Stimulated activated CD4-positive, alpha-beta T cell treated with anti-CD3 and anti-CD28 coated beads, Interleukin-2, amount 100 ng/mL, for 48 hours (primary cell): ENCODE results near the gene DET1.
"Not testable (repeated sequence)": the region's sequence is repeated elsewhere in the genome, so short reads cannot be mapped to it uniquely, and the experiment has no call there.

ENCODE experiments used
- DNase-seq, 2 donors: peaks; one replicate each; pipeline ENCODE4 v3.0.0-alpha.2; 2020

Gene DET1

GRCh38 chr15:88491158-88491557 lies 55.3 kb downstream of the DET1 start:
- no peak for DNase-seq

- DNase-seq: no peak
Observed at GRCh38 chr15:88490036-88490435, 56.4 kb downstream of the DET1 start.

GRCh38 chr15:88489321-88489720 lies 57.2 kb downstream of the DET1 start:
- DNase-seq: no peak

- DNase-seq: no peak
Observed at GRCh38 chr15:88487796-88488523, 58.5 kb downstream of the DET1 start.

- DNase-seq: no peak
Observed at GRCh38 chr15:88487178-88487795, 59.2 kb downstream of the DET1 start.

- no peak for DNase-seq
Observed at GRCh38 chr15:88484682-88485331, 61.7 kb downstream of the DET1 start.

GRCh38 chr15:88482263-88482662 lies 64.2 kb downstream of the DET1 start:
- DNase-seq: no peak

GRCh38 chr15:88480981-88481380 lies 65.5 kb downstream of the DET1 start:
- no peak for DNase-seq

- no peak for DNase-seq
Observed at GRCh38 chr15:88479169-88479568, 67.3 kb downstream of the DET1 start.

- no peak for DNase-seq
Observed at GRCh38 chr15:88477904-88478303, 68.6 kb downstream of the DET1 start.

GRCh38 chr15:88477126-88477525 lies 69.4 kb downstream of the DET1 start:
- no peak for DNase-seq

- DNase-seq: no peak
Observed at GRCh38 chr15:88476635-88477060, 69.8 kb downstream of the DET1 start.

GRCh38 chr15:88473661-88474293 lies 72.7 kb downstream of the DET1 start:
- DNase-seq: not testable (repeated sequence)

- DNase-seq: no peak
Observed at GRCh38 chr15:88472225-88472624, 74.3 kb downstream of the DET1 start.

- DNase-seq: no peak
Observed at GRCh38 chr15:88470625-88471372, 75.7 kb downstream of the DET1 start.

GRCh38 chr15:88469321-88469720 lies 77.2 kb downstream of the DET1 start:
- DNase-seq: no peak

GRCh38 chr15:88468721-88469120 lies 77.8 kb downstream of the DET1 start:
- not testable (repeated sequence) for DNase-seq

GRCh38 chr15:88467935-88468528 lies 78.4 kb downstream of the DET1 start:
- DNase-seq: no peak

- DNase-seq: peak; percentile 90
Observed at GRCh38 chr15:88467073-88467934, 79.2 kb downstream of the DET1 start, which contains the start of the genes MRPL46 and MRPS11. MRPL46 (minus strand) TSS chr15:88467388; CDS start chr15:88467377, 11 bp downstream. MRPS11 (plus strand) TSS chr15:88467708; CDS start chr15:88467718, 10 bp downstream.

- peak in 1 of 2 donors; percentile 8 for DNase-seq
Observed at GRCh38 chr15:88465633-88466224, 80.8 kb downstream of the DET1 start.
